HEK293 (cell line): ENCODE results near the gene MAP3K4.

Source experiments
- CTCF ChIA-PET: fragments of 350-600 bp; formaldehyde crosslinking; extraction: SDS; loops from one replicate; lab custom pipeline; 2021; ENCODE audit warnings: antibody characterized with exemption; lab: Yijun Ruan, JAX
- POLR2A ChIA-PET: fragments of 300-600 bp; formaldehyde crosslinking; extraction: SDS; loops from one replicate; lab custom pipeline; 2020; ENCODE audit warnings: antibody characterized with exemption, inconsistent platforms; lab: Yijun Ruan, JAX
- H3K27ac ChIP-seq: fragments of 200-500 bp; sonication (Bioruptor generic); 2 replicates; pipeline ENCODE4 v1.5.1; 2014; ENCODE audit warnings: low read depth, low read length, control low read depth, inconsistent platforms; ENCODE audit errors: extremely low read depth
- H3K36me3 ChIP-seq, 2 experiments: fragments of 200-500 bp in 1 of 2; sonication (Bioruptor generic) in 1 of 2; 1 replicate in 1 of 2; 2 replicates in 1 of 2; pipeline ENCODE4 v1.5.1; 2014 to 2017; ENCODE audit warnings: inconsistent platforms in 2 of 2, low read length in 2 of 2; ENCODE audit not compliant: control insufficient read depth in 2 of 2, insufficient read depth in 1 of 2
- H3K4me1 ChIP-seq: fragments of 200-500 bp; sonication (Bioruptor generic); 2 replicates; pipeline ENCODE4 v1.5.1; 2014; ENCODE audit warnings: mild to moderate bottlenecking, low read length, inconsistent platforms; ENCODE audit not compliant: control insufficient read depth, insufficient read depth
- H3K4me3 ChIP-seq: 2 replicates; pipeline ENCODE4 v1.5.1; 2011; ENCODE audit warnings: low read depth, mild to moderate bottlenecking, control low read depth, low read length, moderate library complexity
- H3K9me3 ChIP-seq: fragments of 200-500 bp; sonication (Bioruptor generic); 2 replicates; pipeline ENCODE4 v1.5.1; 2014; ENCODE audit warnings: low read depth, low read length, inconsistent platforms; ENCODE audit not compliant: control insufficient read depth, insufficient read depth
- ATF2 ChIP-seq: fragments of 450-650 bp; formaldehyde crosslinking; IDR thresholded peaks from 2 replicates; pipeline ENCODE4 v1.5.1; 2016; ENCODE audit warnings: missing biosample characterization, missing genetic modification characterization, low read depth
- MYNN ChIP-seq: fragments of 450-650 bp; formaldehyde crosslinking; IDR thresholded peaks from 2 replicates; pipeline ENCODE4 v1.5.1; 2016; ENCODE audit warnings: missing biosample characterization, missing genetic modification characterization, borderline replicate concordance
- SCRT2 ChIP-seq: fragments of 450-650 bp; formaldehyde crosslinking; IDR thresholded peaks from 2 replicates; pipeline ENCODE4 v1.5.1; 2016; ENCODE audit warnings: missing biosample characterization, missing genetic modification characterization
- ZNF114 ChIP-seq: fragments of 450-650 bp; formaldehyde crosslinking; IDR thresholded peaks from 2 replicates; pipeline ENCODE4 v1.5.0; 2017; ENCODE audit warnings: missing biosample characterization, missing genetic modification characterization
- ZNF169 ChIP-seq: fragments of 450-650 bp; formaldehyde crosslinking; IDR thresholded peaks from 2 replicates; pipeline ENCODE4 v1.5.1; 2016; ENCODE audit warnings: missing biosample characterization, missing genetic modification characterization
- ZNF23 ChIP-seq: fragments of 450-650 bp; formaldehyde crosslinking; IDR thresholded peaks from 2 replicates; pipeline ENCODE4 v1.5.1; 2016; ENCODE audit warnings: missing biosample characterization, missing genetic modification characterization, borderline replicate concordance
- ZNF24 ChIP-seq: fragments of 450-650 bp; formaldehyde crosslinking; IDR thresholded peaks from 2 replicates; pipeline ENCODE4 v1.5.1; 2016; ENCODE audit warnings: missing biosample characterization, missing genetic modification characterization
- ZNF416 ChIP-seq: fragments of 450-650 bp; formaldehyde crosslinking; IDR thresholded peaks from 2 replicates; pipeline ENCODE4 v1.5.1; 2016; ENCODE audit warnings: missing biosample characterization, missing genetic modification characterization
- ZNF514 ChIP-seq: fragments of 450-650 bp; formaldehyde crosslinking; IDR thresholded peaks from 2 replicates; pipeline ENCODE4 v1.5.1; 2016; ENCODE audit warnings: missing biosample characterization, missing genetic modification characterization
- ZNF518A ChIP-seq: fragments of 450-650 bp; formaldehyde crosslinking; conservative IDR thresholded peaks from 2 replicates; pipeline ENCODE4 v1.5.1; 2016; ENCODE audit warnings: low read depth, missing biosample characterization, missing genetic modification characterization
- ZNF555 ChIP-seq: fragments of 450-650 bp; formaldehyde crosslinking; conservative IDR thresholded peaks from 2 replicates; pipeline ENCODE4 v1.5.1; 2017; ENCODE audit warnings: missing biosample characterization, mild to moderate bottlenecking, missing genetic modification characterization, inconsistent platforms
- ZNF645 ChIP-seq: fragments of 450-650 bp; formaldehyde crosslinking; IDR thresholded peaks from 2 replicates; pipeline ENCODE4; 2016; ENCODE audit warnings: missing biosample characterization, missing genetic modification characterization
- ZNF664 ChIP-seq: fragments of 450-650 bp; formaldehyde crosslinking; IDR thresholded peaks from 2 replicates; pipeline ENCODE4 v1.5.1; 2016; ENCODE audit warnings: missing biosample characterization, missing genetic modification characterization
- ZNF768 ChIP-seq: fragments of 450-650 bp; formaldehyde crosslinking; IDR thresholded peaks from 2 replicates; pipeline ENCODE4 v1.5.1; 2018; ENCODE audit warnings: missing biosample characterization, mild to moderate bottlenecking, missing genetic modification characterization
- ZNF777 ChIP-seq: fragments of 450-650 bp; formaldehyde crosslinking; IDR thresholded peaks from 2 replicates; pipeline ENCODE4 v1.5.1; 2017; ENCODE audit warnings: missing biosample characterization, missing genetic modification characterization, borderline replicate concordance
- ZNF791 ChIP-seq: fragments of 450-650 bp; formaldehyde crosslinking; IDR thresholded peaks from 2 replicates; pipeline ENCODE4 v1.5.1; 2016; ENCODE audit warnings: missing biosample characterization, missing genetic modification characterization
- TF ChIP-seq, protein P1 (sequence below): fragments of 450-650 bp; formaldehyde crosslinking; IDR thresholded peaks from 2 replicates; pipeline ENCODE4 v1.5.1; 2016; ENCODE audit warnings: missing biosample characterization, missing genetic modification characterization, borderline replicate concordance

MAP3K4 gene

DNA sequence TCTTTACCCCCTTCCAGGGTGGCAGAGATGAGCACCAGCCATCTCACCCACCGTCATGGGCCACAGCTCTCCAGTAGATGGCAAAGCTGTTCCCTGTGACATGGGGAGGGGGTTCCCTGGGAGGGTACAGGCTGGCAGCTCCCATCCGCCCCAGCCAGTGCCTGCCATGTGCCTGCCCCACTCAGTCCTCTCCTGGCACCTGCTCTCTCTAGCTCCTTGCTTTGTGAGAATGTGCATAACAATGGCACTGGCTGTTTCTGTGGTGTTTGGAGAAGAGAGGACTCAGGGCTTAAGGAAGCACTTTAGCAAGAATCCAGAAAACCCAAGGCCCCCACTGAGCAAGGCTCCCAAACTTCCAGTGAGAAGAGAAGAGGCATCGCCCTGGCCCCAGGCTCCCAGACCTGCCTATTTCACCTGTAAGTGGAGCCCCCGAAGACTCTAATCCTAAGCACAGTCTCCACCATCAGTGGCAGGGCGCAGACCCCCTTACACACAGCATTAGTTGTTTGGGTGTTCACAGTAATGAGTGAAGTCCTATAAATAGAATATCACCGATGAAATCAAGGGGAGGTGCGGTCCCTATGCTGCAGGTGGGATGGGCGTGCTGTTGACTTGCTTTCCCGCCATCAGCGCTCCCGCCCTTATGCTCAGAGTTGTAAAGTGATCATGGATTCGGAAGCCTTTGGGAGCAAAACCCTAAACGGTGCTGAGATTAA, 172.1 kb downstream of the MAP3K4 start:
- no peaks in the 10 kb centered on the region for H3K9me3 ChIP-seq
- no peak overlapping the region for H3K27ac ChIP-seq
- POLR2A ChIA-PET: no interaction called here
- TF ChIP-seq ZNF777 (tag by site-specific recombination) (no peak), ZNF664 (no peak)
- TF ChIP-seq, all 188 proteins: peak for 0
- no peak overlapping the region for H3K4me3 ChIP-seq
- H3K4me1 ChIP-seq: peaks cover 3% of the 10 kb centered on the region; the same call in 1 of the 2 replicates
- CTCF ChIA-PET: no interaction called here
- H3K36me3 ChIP-seq: peaks cover 0 to 61% of the 10 kb centered on the region in 2 experiments; a peak in 2 of 3 replicates

DNA sequence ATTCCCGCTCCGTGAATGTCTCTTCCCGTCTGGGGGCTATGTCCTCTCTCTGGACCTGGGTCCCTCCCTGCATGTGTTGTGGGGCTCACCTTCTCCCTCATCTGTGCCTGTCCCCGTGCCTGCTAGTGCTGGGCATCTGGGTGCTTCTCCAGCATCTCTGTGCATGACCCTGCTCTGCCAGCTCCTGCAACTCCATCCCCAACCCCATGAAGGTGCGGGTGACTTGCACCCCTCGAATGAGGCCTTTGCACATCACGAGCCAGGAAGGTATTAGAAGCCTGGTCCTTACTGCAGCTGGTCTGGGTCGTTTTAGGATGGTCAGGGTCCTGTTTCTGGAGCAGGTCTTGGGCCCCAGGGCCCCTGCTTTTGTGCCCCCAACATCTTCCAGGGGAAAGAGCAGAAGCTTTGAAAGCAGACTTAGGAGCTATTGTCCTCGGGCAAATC, 172.6 kb downstream of the MAP3K4 start:
- TF ChIP-seq ZNF416 (tag by site-specific recombination): no peak
- no peak for TF ChIP-seq ZNF514 (tag by site-specific recombination)
- no peak for TF ChIP-seq MYNN (tag by site-specific recombination)
- TF ChIP-seq, protein P1, sequence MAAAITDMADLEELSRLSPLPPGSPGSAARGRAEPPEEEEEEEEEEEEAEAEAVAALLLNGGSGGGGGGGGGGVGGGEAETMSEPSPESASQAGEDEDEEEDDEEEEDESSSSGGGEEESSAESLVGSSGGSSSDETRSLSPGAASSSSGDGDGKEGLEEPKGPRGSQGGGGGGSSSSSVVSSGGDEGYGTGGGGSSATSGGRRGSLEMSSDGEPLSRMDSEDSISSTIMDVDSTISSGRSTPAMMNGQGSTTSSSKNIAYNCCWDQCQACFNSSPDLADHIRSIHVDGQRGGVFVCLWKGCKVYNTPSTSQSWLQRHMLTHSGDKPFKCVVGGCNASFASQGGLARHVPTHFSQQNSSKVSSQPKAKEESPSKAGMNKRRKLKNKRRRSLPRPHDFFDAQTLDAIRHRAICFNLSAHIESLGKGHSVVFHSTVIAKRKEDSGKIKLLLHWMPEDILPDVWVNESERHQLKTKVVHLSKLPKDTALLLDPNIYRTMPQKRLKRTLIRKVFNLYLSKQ: no peak
- TF ChIP-seq ZNF169 (tag by site-specific recombination): no peak
- no peak for TF ChIP-seq ZNF23 (tag by site-specific recombination)
- TF ChIP-seq ZNF24 (tag by site-specific recombination): no peak
- no peak for TF ChIP-seq ZNF518A
- no peak for TF ChIP-seq ZNF555
- TF ChIP-seq ZNF645 (tag by site-specific recombination): no peak
- no peak for TF ChIP-seq ZNF791 (tag by site-specific recombination)
- TF ChIP-seq ZNF768: no peak
- TF ChIP-seq ATF2 (tag by site-specific recombination): no peak
- TF ChIP-seq SCRT2 (tag by site-specific recombination): no peak
- TF ChIP-seq ZNF114 (tag by site-specific recombination): no peak
- CTCF ChIA-PET: no interaction called here
- Histone ChIP-seq H3K4me1 (peaks cover 3% of the 10 kb centered on the region; the same call in 1 of the 2 replicates), H3K36me3 (peaks cover 0 to 57% of the 10 kb centered on the region in 2 experiments; a peak in 2 of 3 replicates), H3K27ac (no peak overlapping the region), H3K4me3 (no peak overlapping the region), H3K9me3 (no peaks in the 10 kb centered on the region)
- POLR2A ChIA-PET: no interaction called here
